Astrocyte of the cerebellum (primary cell): ENCODE results near the gene TMOD1.

Experiments used
- DNase-seq: peaks from one replicate; pipeline ENCODE4 v3.0.0-alpha.2; 2011; ENCODE audit warnings: low read depth
- H3K4me3 ChIP-seq: 2 replicates; pipeline ENCODE4 v1.5.1; 2011; ENCODE audit warnings: mild to moderate bottlenecking, low read depth, low read length, moderate library complexity
- in situ Hi-C: cut with HindIII; loops from 2 replicates; pipeline ENCODE4 v1.10.0; 2017; ENCODE audit warnings: low sequenced_read_pairs
- TF ChIP-seq, protein P1 (sequence below): IDR thresholded peaks from 2 replicates; pipeline ENCODE4 v1.5.1; 2012; ENCODE audit warnings: low read length, low read depth, moderate library complexity, mild to moderate bottlenecking; ENCODE audit errors: missing control alignments

Gene TMOD1

DNA sequence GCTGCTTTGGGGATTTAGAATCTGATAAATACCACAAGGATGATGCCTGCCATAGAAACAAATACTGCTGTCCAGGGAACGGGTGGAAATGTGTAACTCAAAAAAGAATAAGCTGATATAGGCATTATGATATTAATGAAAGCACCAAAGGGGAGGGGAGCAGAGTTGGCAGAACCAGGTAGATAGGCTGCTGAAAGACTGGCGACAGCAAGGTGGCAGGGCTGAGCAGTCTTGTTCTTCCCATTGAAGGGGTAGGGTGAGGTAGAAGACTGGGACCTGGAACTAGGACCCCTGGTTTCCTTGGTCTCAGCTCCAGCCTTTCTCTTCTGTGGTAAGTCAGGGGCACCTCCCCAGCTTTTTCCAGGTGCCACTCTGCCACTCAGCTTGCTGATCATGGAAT, 31.4 kb upstream of the TMOD1 start:
- in situ Hi-C loops = loop anchor here (25.0 kb wide), 1 partner anchor 142 kb away; no protein-coding TSS in a partner anchor
- no peak for DNase-seq
- TF ChIP-seq, protein P1, sequence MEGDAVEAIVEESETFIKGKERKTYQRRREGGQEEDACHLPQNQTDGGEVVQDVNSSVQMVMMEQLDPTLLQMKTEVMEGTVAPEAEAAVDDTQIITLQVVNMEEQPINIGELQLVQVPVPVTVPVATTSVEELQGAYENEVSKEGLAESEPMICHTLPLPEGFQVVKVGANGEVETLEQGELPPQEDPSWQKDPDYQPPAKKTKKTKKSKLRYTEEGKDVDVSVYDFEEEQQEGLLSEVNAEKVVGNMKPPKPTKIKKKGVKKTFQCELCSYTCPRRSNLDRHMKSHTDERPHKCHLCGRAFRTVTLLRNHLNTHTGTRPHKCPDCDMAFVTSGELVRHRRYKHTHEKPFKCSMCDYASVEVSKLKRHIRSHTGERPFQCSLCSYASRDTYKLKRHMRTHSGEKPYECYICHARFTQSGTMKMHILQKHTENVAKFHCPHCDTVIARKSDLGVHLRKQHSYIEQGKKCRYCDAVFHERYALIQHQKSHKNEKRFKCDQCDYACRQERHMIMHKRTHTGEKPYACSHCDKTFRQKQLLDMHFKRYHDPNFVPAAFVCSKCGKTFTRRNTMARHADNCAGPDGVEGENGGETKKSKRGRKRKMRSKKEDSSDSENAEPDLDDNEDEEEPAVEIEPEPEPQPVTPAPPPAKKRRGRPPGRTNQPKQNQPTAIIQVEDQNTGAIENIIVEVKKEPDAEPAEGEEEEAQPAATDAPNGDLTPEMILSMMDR = peak; percentile 22
- H3K4me3 ChIP-seq = no peak overlapping the region

DNA sequence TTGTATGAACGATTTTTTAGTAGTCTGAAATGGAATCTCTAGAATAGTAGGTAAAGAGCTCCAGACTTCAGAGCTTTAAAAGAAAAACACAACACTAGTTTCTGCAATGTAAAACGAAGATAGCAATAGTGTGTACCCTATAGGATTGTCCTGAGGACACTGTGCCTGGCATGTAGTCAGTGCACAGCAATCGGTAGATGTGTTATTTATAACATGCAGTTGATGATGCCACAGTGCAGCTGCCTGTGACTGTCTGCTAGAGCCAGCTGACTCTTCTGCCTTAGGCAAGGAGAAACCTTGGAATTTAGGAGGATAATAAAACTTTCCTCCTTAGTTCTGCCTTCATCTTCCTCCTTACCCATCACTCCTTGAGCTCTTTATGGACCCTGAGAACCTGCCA, 27.7 kb upstream of the TMOD1 start:
- DNase-seq = no peak
- TF ChIP-seq, protein P1 = no peak
- in situ Hi-C loops = loop anchor here (25.0 kb wide), 1 partner anchor 139 kb away; no protein-coding TSS in a partner anchor
- no peak overlapping the region for H3K4me3 ChIP-seq

DNA sequence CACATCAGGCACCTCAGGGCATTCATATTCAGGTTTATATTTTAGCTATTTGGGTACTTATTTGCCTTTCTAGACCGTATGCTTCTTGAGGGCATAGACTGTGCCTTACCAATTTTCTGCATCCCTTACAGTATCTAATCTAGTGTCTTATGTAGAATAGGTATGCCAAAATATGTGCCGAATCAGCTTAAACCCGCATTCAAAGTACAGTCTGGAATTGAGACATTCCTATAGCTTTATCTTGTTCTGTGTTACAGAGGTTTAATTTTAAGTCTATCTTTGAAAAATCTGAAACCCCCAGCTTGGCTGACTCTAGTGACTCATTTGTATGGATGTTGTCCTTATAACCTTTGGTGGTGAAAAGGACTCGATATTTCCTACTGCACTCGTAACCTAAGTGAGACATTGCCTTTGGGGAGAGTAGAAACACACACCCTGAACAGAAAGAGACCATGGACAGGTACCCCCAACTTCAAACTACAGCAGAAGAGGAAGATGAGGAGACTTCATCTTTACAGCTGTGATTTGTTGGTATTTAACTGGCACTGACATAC, 27.0 kb upstream of the TMOD1 start:
- no peak for DNase-seq
- no peak overlapping the region for H3K4me3 ChIP-seq
- in situ Hi-C loops = loop anchor here (25.0 kb wide), 1 partner anchor 138 kb away; no protein-coding TSS in a partner anchor
- TF ChIP-seq, protein P1 = no peak

DNA sequence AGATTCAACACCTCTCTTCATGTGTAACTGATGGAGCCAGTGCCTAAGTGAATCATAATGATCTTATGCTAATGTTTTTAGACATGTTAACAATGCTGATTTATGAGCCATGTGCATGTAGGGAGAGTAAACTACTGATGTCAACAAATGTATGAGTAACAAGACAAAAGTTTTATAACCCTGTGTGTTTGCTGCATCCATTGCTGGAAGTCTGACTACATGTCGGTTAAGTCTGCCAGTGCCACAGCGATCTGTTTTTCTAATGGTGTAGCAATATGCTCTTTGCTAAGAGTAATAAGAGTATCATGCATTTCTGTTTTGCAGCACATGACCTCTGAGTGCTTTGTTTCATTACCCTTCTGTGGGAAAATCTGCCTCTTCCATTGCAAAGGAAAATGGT, 26.4 kb upstream of the TMOD1 start:
- DNase-seq = no peak
- TF ChIP-seq, protein P1 = no peak
- no peak overlapping the region for H3K4me3 ChIP-seq
- in situ Hi-C loops = no loop called here

DNA sequence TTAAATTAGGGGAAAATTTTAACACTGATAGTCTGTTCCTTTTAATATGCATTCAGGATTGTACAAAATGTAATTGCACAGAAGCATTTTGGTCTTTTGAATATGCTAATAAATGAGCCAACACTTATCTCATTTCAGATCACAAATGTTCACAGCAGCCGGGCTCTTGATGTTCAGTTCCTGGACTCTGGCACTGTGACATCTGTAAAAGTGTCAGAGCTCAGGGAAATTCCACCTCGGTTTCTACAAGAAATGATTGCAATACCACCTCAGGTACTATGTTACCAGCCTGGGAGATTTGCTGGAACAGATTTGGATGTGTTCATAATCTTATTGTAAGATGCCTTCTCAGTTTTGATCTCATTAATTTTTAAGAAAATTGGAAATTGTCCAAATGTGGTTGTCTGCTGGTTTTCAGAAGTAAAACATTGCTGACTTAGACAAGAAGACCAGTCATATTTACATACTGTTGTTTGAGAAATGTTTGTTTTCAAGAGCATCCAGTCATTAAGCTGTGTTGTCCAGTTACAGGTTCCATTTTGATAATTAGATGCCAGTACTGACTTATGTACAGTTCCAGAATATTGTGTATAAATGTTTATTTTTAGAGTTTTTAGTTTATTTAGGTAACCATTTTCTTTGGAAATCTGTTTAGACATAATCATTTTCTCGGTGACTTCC, 23.0 kb upstream of the TMOD1 start:
- no peak for DNase-seq
- TF ChIP-seq, protein P1 = no peak
- in situ Hi-C loops = no loop called here
- H3K4me3 ChIP-seq = no peak overlapping the region

DNA sequence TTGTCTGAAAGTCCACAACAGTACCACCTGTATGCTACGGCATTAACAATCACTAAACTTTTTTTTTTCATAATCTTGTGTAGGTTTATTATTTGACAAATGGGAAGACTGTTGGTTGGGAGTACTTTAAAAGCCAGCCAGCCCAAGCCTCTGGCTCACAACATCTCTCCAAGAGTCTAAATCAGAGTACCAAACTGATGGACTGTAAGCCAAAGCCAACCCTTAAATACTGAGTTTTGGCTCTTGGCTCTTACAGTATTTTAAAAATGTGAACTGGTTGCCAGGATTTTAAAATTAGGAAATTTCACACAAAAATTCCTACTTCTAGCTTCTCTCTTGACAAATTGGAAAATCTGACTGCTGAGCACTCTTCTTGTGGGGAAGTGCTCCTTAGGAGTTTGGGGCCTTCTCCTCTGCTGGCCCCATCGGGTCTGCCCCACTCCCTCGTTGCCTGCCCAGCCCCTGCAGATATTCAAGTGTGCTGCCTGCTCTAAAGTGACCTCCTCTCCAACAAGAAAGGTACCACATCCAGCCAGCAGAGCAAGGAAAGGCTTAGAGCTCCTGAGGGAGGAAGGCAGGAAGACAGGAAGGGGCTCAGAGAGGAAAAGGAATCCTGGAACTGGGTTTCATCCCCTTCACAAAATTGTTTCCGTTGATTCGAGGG, 21.8 kb upstream of the TMOD1 start:
- in situ Hi-C loops = no loop called here
- H3K4me3 ChIP-seq = no peak overlapping the region
- DNase-seq = no peak
- TF ChIP-seq, protein P1 = no peak
